ENCODE data around the gene SFXN5.

SFXN5 gene

GRCh38 chr2:72993933-72994280, 77.6 kb downstream of the SFXN5 start:
- DNase-seq, result no peak

GRCh38 chr2:72993147-72993932, 78.2 kb downstream of the SFXN5 start:
- DNase-seq, result peak; percentile 35 to 60

GRCh38 chr2:72992734-72993102, 78.8 kb downstream of the SFXN5 start:
- DNase-seq, result no peak

- no peak for DNase-seq
Observed at GRCh38 chr2:72991980-72992733, 79.4 kb downstream of the SFXN5 start.

GRCh38 chr2:72991439-72991725, 80.1 kb downstream of the SFXN5 start:
- DNase-seq, result no peak

- no peak for DNase-seq
Observed at GRCh38 chr2:72990695-72991438, 80.6 kb downstream of the SFXN5 start.

GRCh38 chr2:72989770-72990556, 81.5 kb downstream of the SFXN5 start:
- no peak for DNase-seq

- DNase-seq, result peak in 1 of 2 donors; percentile 2
Observed at GRCh38 chr2:72988726-72989273, 82.7 kb downstream of the SFXN5 start.

GRCh38 chr2:72988041-72988440, 83.5 kb downstream of the SFXN5 start:
- no peak for DNase-seq

GRCh38 chr2:72985891-72986683, 85.4 kb downstream of the SFXN5 start:
- no peak for DNase-seq

GRCh38 chr2:72985136-72985535, 86.4 kb downstream of the SFXN5 start:
- no peak for DNase-seq

GRCh38 chr2:72984172-72984671, 87.3 kb downstream of the SFXN5 start:
- DNase-seq, result no peak

GRCh38 chr2:72983500-72984161, 87.9 kb downstream of the SFXN5 start:
- DNase-seq, result no peak

- DNase-seq, result no peak
Observed at GRCh38 chr2:72982781-72983499, 88.6 kb downstream of the SFXN5 start.

- no peak for DNase-seq
Observed at GRCh38 chr2:72982219-72982618, 89.3 kb downstream of the SFXN5 start.

- no peak for DNase-seq
Observed at GRCh38 chr2:72981536-72981935, 90.0 kb downstream of the SFXN5 start.

GRCh38 chr2:72980535-72981217, 90.8 kb downstream of the SFXN5 start:
- no peak for DNase-seq

- peak in 1 of 2 donors; percentile 35 for DNase-seq
Observed at GRCh38 chr2:72979896-72980295, 91.6 kb downstream of the SFXN5 start.

GRCh38 chr2:72975017-72975416, 96.5 kb downstream of the SFXN5 start:
- no peak for DNase-seq

GRCh38 chr2:72974436-72974754, 97.1 kb downstream of the SFXN5 start:
- DNase-seq, result no peak
